GM18868 (cell line): ENCODE measurements around the gene TYK2.

Experiments
- ATAC-seq: cut with Tn5 transposase; IDR thresholded peaks from one replicate; pipeline ENCODE4 v1.9.1; 2021; ENCODE audit warnings: mild to moderate bottlenecking, moderate library complexity; ENCODE audit not compliant: unreplicated experiment

Gene TYK2

GRCh38 chr19:10316229-10317044, 63.9 kb downstream of the TYK2 start:
- no peak for ATAC-seq

GRCh38 chr19:10315335-10316214, 64.8 kb downstream of the TYK2 start, which contains the start of gene FDX2:
Gene FDX2 (minus strand): TSS chr19:10316015. CDS start chr19:10315996, 19 bp downstream.
- ATAC-seq, result peak; percentile 67

GRCh38 chr19:10309423-10309822, 70.9 kb downstream of the TYK2 start, which contains the start of gene ZGLP1:
Gene ZGLP1 (minus strand): TSS chr19:10309815.
- no peak for ATAC-seq

- ATAC-seq, result no peak
Observed at GRCh38 chr19:10306327-10306726, 74.0 kb downstream of the TYK2 start.

GRCh38 chr19:10305139-10305806, 75.1 kb downstream of the TYK2 start:
- ATAC-seq, result no peak
